Smooth muscle cell (in vitro differentiated cells): Measurements from ENCODE around the gene ACOT11. TPM values are rescaled to one million over a fixed set of nuclear protein-coding genes. Genes with fewer than 3 reads are reported as not detected.

Source experiments
- DNase-seq: peaks from one replicate; lab custom pipeline; 2025; ENCODE audit not compliant: unreplicated experiment; lab: John Stamatoyannopoulos, UW
- H2AFZ ChIP-seq: fragments of 200-600 bp; sonication (generic); 2 replicates; pipeline ENCODE4 v1.6.0; 2016; ENCODE audit warnings: antibody characterized with exemption, low read depth, mild to moderate bottlenecking
- H3F3A ChIP-seq: fragments of 200-600 bp; sonication (generic); 2 replicates; pipeline ENCODE4 v1.6.0; 2017; ENCODE audit warnings: antibody characterized with exemption, low read depth
- H3K27ac ChIP-seq: fragments of 200-600 bp; sonication (generic); 2 replicates; pipeline ENCODE4 v1.5.1; 2016; ENCODE audit warnings: low read depth, mild to moderate bottlenecking
- H3K27me3 ChIP-seq: fragments of 200-600 bp; sonication (generic); 2 replicates; pipeline ENCODE4 v1.6.1; 2016; ENCODE audit warnings: low read depth, mild to moderate bottlenecking
- H3K36me3 ChIP-seq: fragments of 200-600 bp; sonication (generic); 2 replicates; pipeline ENCODE4 v1.5.1; 2016; ENCODE audit warnings: low read depth
- H3K4me1 ChIP-seq: fragments of 200-600 bp; sonication (generic); 2 replicates; pipeline ENCODE4 v1.5.1; 2016; ENCODE audit warnings: low read depth
- H3K4me2 ChIP-seq: fragments of 200-600 bp; sonication (generic); 2 replicates; pipeline ENCODE4 v1.6.0; 2016; ENCODE audit warnings: mild to moderate bottlenecking
- H3K4me3 ChIP-seq: fragments of 200-600 bp; sonication (generic); 2 replicates; pipeline ENCODE4 v1.5.1; 2016; ENCODE audit warnings: mild to moderate bottlenecking
- H3K79me2 ChIP-seq: fragments of 200-600 bp; sonication (generic); 2 replicates; pipeline ENCODE4 v1.6.0; 2016; ENCODE audit warnings: low read depth, mild to moderate bottlenecking
- H3K9ac ChIP-seq: fragments of 200-600 bp; sonication (generic); 2 replicates; pipeline ENCODE4 v1.6.0; 2016; ENCODE audit warnings: low read depth
- H3K9me3 ChIP-seq: fragments of 200-600 bp; sonication (generic); replicated peaks from 2 replicates; pipeline ENCODE4 v1.5.1; 2016; ENCODE audit warnings: low read depth
- H4K20me1 ChIP-seq: fragments of 200-600 bp; sonication (generic); 2 replicates; pipeline ENCODE4 v1.6.0; 2016; ENCODE audit warnings: low read depth
- WGBS: methylation state at CpG from one replicate; pipeline ENCODE4 v1.1.7; 2016; ENCODE audit warnings: low lambda C conversion rate; 5-methylcytosine and 5-hydroxymethylcytosine counted together
- polyA plus RNA-seq: library from polyadenylated mRNA; unstranded; fragments of >200 nt; fragmentation: Nextera tagmentation; extraction: Ambion mirVana; gene quantifications from 2 replicates; pipeline ENCODE4 v1.2.1, GENCODE V29; 2016
- total RNA-seq: library from RNA; depleted of rRNA; stranded (reverse); fragments of >200 nt; gene quantifications from 2 replicates; pipeline ENCODE4 v1.2.3, GENCODE V29; 2014
- TF ChIP-seq, protein P1 (sequence below): fragments of 200-600 bp; sonication (generic); IDR thresholded peaks from 2 replicates; pipeline ENCODE4 v1.5.1; 2017; ENCODE audit warnings: borderline replicate concordance, mild to moderate bottlenecking, antibody characterized with exemption; ENCODE audit not compliant: insufficient read depth, poor library complexity, severe bottlenecking

Gene ACOT11
- total and polyA plus RNA-seq, 2 experiments from 2014 or later: 1.6 to 4.8 TPM

DNA sequence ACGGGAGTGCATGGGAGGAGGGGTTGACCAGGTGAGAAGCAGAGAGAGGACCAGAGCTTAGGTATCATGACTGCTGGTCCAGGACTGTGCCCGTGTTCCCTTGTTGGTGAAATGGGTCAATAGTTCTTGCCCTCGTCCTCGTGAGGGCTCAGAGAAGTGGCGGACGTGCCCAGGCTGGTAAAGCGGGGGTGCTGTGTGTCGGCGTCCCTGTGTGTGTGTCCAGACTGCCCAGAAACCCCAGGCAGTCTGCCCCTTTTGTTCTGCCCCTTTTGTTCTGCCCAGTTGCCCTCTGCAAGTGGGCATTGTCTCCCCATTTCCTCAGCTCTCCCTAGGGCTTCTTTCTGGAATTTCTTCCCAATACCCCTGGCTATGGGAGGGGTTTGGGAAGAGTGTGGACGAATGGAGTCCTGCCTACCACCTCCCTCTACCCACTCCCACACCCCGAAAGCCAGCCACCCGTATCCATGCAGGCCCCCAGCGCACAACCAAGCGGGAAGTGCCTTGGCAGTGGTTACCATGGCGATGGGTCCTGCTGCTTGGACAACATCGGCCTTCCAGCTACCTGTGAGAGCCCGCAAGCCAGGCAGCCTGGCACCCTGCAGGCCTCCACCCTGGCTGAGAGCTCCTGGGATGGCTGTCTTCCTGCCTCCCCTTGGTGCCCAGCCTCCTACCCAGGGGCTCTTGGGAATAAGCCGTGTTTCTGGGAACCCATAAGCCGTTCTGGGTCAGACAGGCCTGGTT, 34.7 kb downstream of the ACOT11 start:
- 88% methylated on average over 19 of the region's 19 CpGs for WGBS
- no peak overlapping the region for H3K4me3 ChIP-seq
- TF ChIP-seq, protein P1, sequence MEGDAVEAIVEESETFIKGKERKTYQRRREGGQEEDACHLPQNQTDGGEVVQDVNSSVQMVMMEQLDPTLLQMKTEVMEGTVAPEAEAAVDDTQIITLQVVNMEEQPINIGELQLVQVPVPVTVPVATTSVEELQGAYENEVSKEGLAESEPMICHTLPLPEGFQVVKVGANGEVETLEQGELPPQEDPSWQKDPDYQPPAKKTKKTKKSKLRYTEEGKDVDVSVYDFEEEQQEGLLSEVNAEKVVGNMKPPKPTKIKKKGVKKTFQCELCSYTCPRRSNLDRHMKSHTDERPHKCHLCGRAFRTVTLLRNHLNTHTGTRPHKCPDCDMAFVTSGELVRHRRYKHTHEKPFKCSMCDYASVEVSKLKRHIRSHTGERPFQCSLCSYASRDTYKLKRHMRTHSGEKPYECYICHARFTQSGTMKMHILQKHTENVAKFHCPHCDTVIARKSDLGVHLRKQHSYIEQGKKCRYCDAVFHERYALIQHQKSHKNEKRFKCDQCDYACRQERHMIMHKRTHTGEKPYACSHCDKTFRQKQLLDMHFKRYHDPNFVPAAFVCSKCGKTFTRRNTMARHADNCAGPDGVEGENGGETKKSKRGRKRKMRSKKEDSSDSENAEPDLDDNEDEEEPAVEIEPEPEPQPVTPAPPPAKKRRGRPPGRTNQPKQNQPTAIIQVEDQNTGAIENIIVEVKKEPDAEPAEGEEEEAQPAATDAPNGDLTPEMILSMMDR: no peak

DNA sequence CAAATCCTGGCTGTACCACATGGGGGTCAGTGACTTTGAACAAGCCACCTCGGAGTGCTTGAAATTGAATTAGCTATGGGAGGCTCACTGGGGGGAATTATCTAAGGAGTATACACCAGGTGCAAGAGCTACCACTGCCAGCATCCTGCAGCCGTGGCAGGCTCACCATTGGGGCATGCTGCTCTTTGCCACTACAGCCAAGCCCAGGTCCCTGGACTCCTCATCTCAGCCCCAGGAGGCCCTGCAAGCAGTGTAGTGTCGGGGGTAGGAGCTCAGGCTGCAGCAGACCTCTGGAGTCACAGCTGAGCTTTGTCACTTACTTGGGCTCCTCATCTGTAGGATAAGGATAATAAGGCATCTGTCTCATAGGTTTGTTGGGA, 35.3 kb downstream of the ACOT11 start:
- Histone ChIP-seq H3F3A (no peaks in the 10 kb centered on the region), H3K9ac (no peak overlapping the region), H3K9me3 (no peaks in the 10 kb centered on the region), H3K4me2 (no peak overlapping the region), H3K27me3 (no peaks in the 10 kb centered on the region), H3K36me3 (no peaks in the 10 kb centered on the region), H3K4me1 (peaks cover 15% of the 10 kb centered on the region), H3K4me3 (no peak overlapping the region), H3K27ac (no peak overlapping the region), H4K20me1 (no peaks in the 10 kb centered on the region), H3K79me2 (no peaks in the 10 kb centered on the region), H2AFZ (no peak overlapping the region)
- no peak for DNase-seq
- TF ChIP-seq, protein P1: no peak
- WGBS: 93% methylated on average over 3 of the region's 3 CpGs

More for the DNA sequence above, 34.7 kb downstream of the ACOT11 start:
- Histone ChIP-seq H3K4me2 (no peak overlapping the region), H3K4me1 (peaks cover 15% of the 10 kb centered on the region), H3K27ac (no peak overlapping the region), H4K20me1 (no peaks in the 10 kb centered on the region), H3K36me3 (no peaks in the 10 kb centered on the region), H3K9ac (no peak overlapping the region), H3K9me3 (no peaks in the 10 kb centered on the region), H3F3A (no peaks in the 10 kb centered on the region), H3K27me3 (no peaks in the 10 kb centered on the region), H2AFZ (no peak overlapping the region), H3K79me2 (no peaks in the 10 kb centered on the region)
- no peak for DNase-seq

DNA sequence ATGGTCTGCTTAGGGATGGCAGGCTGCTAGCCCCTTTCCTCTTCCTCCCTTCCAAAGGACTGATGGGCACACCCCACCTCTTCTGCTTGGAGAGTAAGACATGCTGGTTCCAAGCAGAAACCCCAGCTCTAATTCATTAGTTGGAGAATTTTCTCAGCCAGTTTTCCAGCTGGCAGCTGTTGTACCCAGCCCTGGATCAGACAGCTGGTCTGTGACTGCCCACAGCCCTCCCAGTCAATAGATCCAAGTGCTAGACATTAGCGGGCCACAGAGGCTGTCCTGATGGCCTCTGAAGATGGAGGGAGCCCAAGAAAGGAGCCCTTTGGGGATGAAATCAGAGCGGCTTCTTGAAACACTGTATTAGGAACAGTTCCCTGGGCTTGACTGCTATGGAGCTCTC, 35.8 kb downstream of the ACOT11 start:
- 95% methylated on average over 2 of the region's 2 CpGs for WGBS
- Histone ChIP-seq H3K27ac (no peak overlapping the region), H3K9ac (no peak overlapping the region), H3K79me2 (no peaks in the 10 kb centered on the region), H3F3A (no peaks in the 10 kb centered on the region), H3K4me3 (no peak overlapping the region), H3K27me3 (no peaks in the 10 kb centered on the region), H3K9me3 (no peaks in the 10 kb centered on the region), H3K4me1 (peaks cover 14% of the 10 kb centered on the region), H4K20me1 (no peaks in the 10 kb centered on the region), H3K4me2 (no peak overlapping the region), H3K36me3 (no peaks in the 10 kb centered on the region), H2AFZ (no peak overlapping the region)
- TF ChIP-seq, protein P1: no peak
- no peak for DNase-seq

DNA sequence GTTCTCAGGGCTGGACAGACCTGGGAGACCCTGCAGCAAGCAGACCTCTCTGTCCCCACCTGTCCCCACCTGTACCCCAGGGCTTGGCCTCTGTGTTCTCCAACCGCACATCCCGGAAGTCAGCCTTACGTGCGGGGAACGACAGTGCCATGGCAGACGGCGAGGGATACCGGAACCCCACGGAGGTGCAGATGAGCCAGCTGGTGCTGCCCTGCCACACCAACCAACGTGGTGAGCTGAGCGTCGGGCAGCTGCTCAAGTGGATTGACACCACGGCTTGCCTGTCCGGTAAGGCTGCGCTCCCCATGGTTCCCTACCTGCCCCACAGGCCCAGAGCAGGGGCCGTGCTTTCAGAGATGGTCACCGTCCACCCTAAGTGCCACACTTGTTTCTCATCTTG, 36.5 kb downstream of the ACOT11 start:
- Histone ChIP-seq H3K4me2 (no peak overlapping the region), H3K27ac (no peak overlapping the region), H3K79me2 (no peaks in the 10 kb centered on the region), H4K20me1 (no peaks in the 10 kb centered on the region), H3K9ac (no peak overlapping the region), H3K9me3 (no peaks in the 10 kb centered on the region), H3K4me1 (peaks cover 7% of the 10 kb centered on the region), H3K4me3 (no peak overlapping the region), H2AFZ (no peak overlapping the region), H3F3A (no peaks in the 10 kb centered on the region), H3K27me3 (no peaks in the 10 kb centered on the region), H3K36me3 (no peaks in the 10 kb centered on the region)
- TF ChIP-seq, protein P1: no peak
- DNase-seq: no peak
- 94% methylated on average over 17 of the region's 17 CpGs for WGBS
